Gastroesophageal sphincter (tissue), 4 donors: ENCODE measurements around the gene MYO9A. TPM values are rescaled to one million over a fixed set of nuclear protein-coding genes. Genes with fewer than 3 reads are reported as not detected.

Source experiments
- ATAC-seq: fragments of 150-250 bp; one replicate; pipeline ENCODE4 v1.9.1; 2016; ENCODE audit warnings: mild to moderate bottlenecking, moderate library complexity
- H3K27ac ChIP-seq, 4 donors: fragments of 200-600 bp; sonication (generic) in 3 of 4; 1 replicate in 3 of 4; 2 replicates in 1 of 4; pipeline ENCODE4 v1.5.1; 2016 to 2019
- H3K27me3 ChIP-seq: fragments of 200-600 bp; sonication (generic); one replicate; pipeline ENCODE4 v1.5.1; 2019
- H3K36me3 ChIP-seq, 2 donors: fragments of 200-600 bp; sonication (generic); one replicate each; pipeline ENCODE4 v1.5.1; 2019; ENCODE audit warnings: control low read depth in 1 of 2
- H3K4me1 ChIP-seq, 3 donors: fragments of 200-600 bp; sonication (generic); 1 replicate in 2 of 3; 2 replicates in 1 of 3; pipeline ENCODE4 v1.5.1; 2016 to 2019; ENCODE audit warnings: control low read depth in 2 of 3
- H3K4me3 ChIP-seq, 2 donors: fragments of 200-600 bp; sonication (generic); one replicate each; pipeline ENCODE4 v1.5.1; 2019; ENCODE audit warnings: mild to moderate bottlenecking in 1 of 2, moderate library complexity in 1 of 2
- H3K9me3 ChIP-seq, 3 donors: fragments of 200-600 bp; sonication (generic); one replicate each; pipeline ENCODE4 v1.5.1; 2017 to 2019; ENCODE audit warnings: control low read depth in 2 of 3
- EP300 ChIP-seq: sonication (generic); formaldehyde crosslinking; IDR thresholded peaks from one replicate; pipeline ENCODE4 v1.6.1; 2017; ENCODE audit warnings: antibody characterized with exemption, mild to moderate bottlenecking
- POLR2A ChIP-seq, 2 donors: fragments of 450-650 bp; IDR thresholded peaks; one replicate each; pipeline ENCODE4 v1.6.1; 2017; ENCODE audit warnings: antibody characterized with exemption in 2 of 2, mild to moderate bottlenecking in 2 of 2, moderate library complexity in 1 of 2
- POLR2AphosphoS5 ChIP-seq: sonication (generic); formaldehyde crosslinking; IDR thresholded peaks from one replicate; pipeline ENCODE4 v1.6.1; 2017; ENCODE audit warnings: antibody characterized with exemption
- WGBS, 2 donors: methylation state at CpG; one replicate each; pipeline ENCODE4 v1.1.5; 2018; ENCODE audit warnings: low coverage in 1 of 2; 5-methylcytosine and 5-hydroxymethylcytosine counted together
- total RNA-seq, 4 donors: library from RNA; depleted of rRNA; stranded (reverse); fragments of >200 nt; gene quantifications; one replicate each; pipeline ENCODE4 v1.1.0, GENCODE V29; 2016
- TF ChIP-seq, protein P1 (sequence below), 4 experiments: fragments of 200-600 bp in 2 of 4; fragments of 450-650 bp in 2 of 4; sonication (generic) in 1 of 4; IDR thresholded peaks; one replicate each; pipeline ENCODE4 v1.5.1; 2017 to 2019; ENCODE audit warnings: antibody characterized with exemption in 4 of 4, mild to moderate bottlenecking in 2 of 4, moderate library complexity in 2 of 4

The MYO9A gene
- total RNA-seq, 4 donors from 2014 or later, result 74.5 to 118 (median 108) TPM

DNA sequence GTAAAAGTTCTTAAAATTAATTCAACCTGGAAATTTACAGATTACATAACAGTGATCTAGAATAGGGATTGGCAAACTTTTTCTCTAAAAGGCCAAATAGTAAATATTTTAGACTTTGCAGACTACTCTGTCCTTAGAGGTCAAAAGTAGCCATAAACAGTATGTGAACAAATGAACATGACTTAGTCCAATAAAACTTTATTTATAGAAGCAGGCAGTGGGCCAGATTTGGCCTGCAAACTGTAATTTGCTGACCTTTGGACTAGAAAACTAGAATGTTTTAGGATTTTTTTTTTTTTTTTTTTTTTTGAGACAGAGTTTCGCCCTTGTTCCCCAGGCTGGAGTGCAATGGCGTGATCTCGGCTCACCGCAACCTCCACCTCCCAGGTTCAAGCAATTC, 12.3 kb upstream of the MYO9A start:
- ATAC-seq, result no peak
- Histone ChIP-seq H3K4me3 (no peak overlapping the region), H3K9me3 (no peaks in the 10 kb centered on the region), H3K4me1 (no peaks in the 10 kb centered on the region), H3K27me3 (no peaks in the 10 kb centered on the region), H3K27ac (no peak overlapping the region), H3K36me3 (no peaks in the 10 kb centered on the region)
- 92% methylated on average over 4 of the region's 4 CpGs; no CpG with 5 or more reads in 1 of the 2 donors for WGBS, 2 donors
- TF ChIP-seq, protein P1, sequence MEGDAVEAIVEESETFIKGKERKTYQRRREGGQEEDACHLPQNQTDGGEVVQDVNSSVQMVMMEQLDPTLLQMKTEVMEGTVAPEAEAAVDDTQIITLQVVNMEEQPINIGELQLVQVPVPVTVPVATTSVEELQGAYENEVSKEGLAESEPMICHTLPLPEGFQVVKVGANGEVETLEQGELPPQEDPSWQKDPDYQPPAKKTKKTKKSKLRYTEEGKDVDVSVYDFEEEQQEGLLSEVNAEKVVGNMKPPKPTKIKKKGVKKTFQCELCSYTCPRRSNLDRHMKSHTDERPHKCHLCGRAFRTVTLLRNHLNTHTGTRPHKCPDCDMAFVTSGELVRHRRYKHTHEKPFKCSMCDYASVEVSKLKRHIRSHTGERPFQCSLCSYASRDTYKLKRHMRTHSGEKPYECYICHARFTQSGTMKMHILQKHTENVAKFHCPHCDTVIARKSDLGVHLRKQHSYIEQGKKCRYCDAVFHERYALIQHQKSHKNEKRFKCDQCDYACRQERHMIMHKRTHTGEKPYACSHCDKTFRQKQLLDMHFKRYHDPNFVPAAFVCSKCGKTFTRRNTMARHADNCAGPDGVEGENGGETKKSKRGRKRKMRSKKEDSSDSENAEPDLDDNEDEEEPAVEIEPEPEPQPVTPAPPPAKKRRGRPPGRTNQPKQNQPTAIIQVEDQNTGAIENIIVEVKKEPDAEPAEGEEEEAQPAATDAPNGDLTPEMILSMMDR (IDR thresholded peaks at IDR 0.05), result no peak
- no peak for TF ChIP-seq POLR2AphosphoS5
- TF ChIP-seq EP300, result no peak
- no peak for TF ChIP-seq POLR2A (IDR thresholded peaks at IDR 0.05)

DNA sequence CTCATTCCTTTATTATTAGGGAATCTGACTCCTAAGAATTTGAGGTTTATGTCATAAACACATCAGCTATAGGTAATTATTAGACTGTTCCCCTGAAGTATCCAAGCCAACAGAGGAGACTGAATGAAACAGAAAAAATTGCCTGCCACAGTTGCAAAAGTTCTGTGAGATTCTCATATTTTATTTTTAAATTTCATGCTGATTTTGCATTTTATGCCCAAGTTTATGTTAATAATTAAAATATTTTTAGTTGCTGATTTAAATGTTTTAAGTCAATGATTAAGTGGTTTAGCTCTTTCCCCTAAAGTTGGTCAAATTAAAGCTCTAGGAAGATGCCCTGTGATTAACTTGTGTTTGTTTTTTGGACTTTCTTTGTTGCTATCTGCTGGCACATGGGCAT, 10.4 kb upstream of the MYO9A start:
- H3K27me3 ChIP-seq, result no peaks in the 10 kb centered on the region
- TF ChIP-seq EP300 (no peak), POLR2A (IDR thresholded peaks at IDR 0.05) (no peak), POLR2AphosphoS5 (no peak)
- TF ChIP-seq, protein P1 (IDR thresholded peaks at IDR 0.05), result no peak
- no peak for ATAC-seq
- no peaks in the 10 kb centered on the region for H3K4me1 ChIP-seq
- no peaks in the 10 kb centered on the region for H3K36me3 ChIP-seq
- no peaks in the 10 kb centered on the region for H3K9me3 ChIP-seq
- H3K27ac ChIP-seq, result no peak overlapping the region
- no peak overlapping the region for H3K4me3 ChIP-seq

DNA sequence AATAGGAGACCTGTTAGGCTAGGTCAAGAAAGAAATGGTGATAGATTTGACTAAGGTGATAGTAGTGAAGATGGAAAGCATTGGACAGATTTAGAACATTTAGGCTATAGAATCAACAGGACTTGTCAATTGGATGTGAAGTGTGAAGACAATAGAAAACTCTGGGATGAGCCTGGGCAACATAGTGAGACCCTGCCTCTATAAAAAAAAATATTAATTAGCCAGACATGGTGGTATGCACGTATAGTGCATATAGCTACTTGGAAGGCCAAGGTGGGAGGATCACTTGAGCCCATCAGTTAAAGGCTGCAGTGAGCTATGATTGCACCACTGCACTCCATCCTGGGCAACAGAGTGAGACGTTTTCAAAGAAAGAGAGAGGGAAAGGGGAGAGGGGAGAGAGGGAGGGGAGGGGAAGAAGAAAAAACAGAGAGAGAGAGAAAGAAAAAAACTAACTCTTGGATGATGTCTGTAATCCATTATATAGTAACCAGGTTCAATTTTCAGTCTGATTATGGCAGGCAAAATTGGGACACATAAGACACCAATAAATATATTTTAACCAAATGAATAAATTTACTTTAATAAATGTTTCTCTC, 9.9 kb upstream of the MYO9A start:
- Histone ChIP-seq H3K27ac (no peak overlapping the region), H3K9me3 (no peaks in the 10 kb centered on the region), H3K4me1 (no peaks in the 10 kb centered on the region), H3K4me3 (no peak overlapping the region), H3K27me3 (no peaks in the 10 kb centered on the region), H3K36me3 (no peaks in the 10 kb centered on the region)
- TF ChIP-seq POLR2A (IDR thresholded peaks at IDR 0.05), result no peak
- TF ChIP-seq EP300, result no peak
- TF ChIP-seq, protein P1 (IDR thresholded peaks at IDR 0.05), result no peak
- TF ChIP-seq POLR2AphosphoS5, result no peak
- ATAC-seq, result no peak
- 44 to 69% methylated on average over 2 of the region's 2 CpGs for WGBS, 2 donors

DNA sequence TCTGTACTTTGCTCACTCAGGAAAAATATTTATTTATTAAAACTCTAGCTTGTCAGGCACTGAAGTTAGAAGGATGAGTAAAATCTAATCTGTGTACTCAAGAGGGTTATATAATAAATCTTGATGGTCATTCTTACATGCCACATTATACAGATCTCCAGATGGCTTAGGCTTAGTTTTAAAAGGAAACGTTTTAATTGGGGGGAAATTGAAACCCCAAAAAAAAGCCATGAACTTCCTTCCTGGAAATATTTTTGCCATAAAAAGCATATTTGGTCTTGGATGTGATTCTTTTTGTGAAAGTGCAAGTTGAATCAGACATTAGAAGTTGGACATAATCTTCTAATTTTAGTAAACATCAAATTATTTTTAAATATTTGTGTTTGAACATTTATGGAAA, 6.3 kb upstream of the MYO9A start:
- WGBS, 2 donors, result 10 to 22% methylated on average over 1 of the region's 1 CpG
- Histone ChIP-seq H3K36me3 (no peaks in the 10 kb centered on the region), H3K27me3 (no peaks in the 10 kb centered on the region), H3K4me3 (no peak overlapping the region), H3K27ac (no peak overlapping the region), H3K9me3 (no peaks in the 10 kb centered on the region), H3K4me1 (peaks cover 0 to 3% (median 0%) of the 10 kb centered on the region in 3 donors)
- TF ChIP-seq POLR2AphosphoS5, result no peak
- TF ChIP-seq, protein P1 (IDR thresholded peaks at IDR 0.05), result no peak
- no peak for TF ChIP-seq EP300
- no peak for TF ChIP-seq POLR2A (IDR thresholded peaks at IDR 0.05)
- no peak for ATAC-seq

DNA sequence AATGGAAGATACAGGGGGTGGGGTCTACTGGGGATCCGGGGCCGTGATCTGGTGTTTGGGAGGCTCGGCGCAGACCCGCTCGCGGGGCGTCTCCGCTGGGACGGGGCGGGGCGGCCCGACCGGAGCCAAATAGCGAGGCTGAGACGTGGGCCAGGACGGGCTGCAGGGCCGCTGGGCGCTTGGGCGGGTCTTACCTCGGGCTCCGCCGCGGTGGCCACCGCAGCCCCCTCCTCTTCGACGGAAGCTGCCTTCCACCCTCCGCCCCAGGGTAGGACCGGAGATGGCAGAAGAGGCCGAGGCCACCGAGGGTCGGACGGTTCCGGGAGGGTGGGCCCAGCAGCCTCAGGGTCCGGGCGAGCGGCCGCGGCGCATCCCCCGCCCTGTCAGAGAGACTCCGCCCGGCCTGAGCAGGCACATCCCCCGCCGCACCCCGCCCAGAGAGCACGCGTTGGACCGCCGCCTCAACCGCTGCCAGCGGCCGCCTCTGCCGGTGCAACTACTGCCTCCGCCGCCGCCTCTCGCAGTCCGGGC, 399 bp downstream of the MYO9A start:
- H3K4me3 ChIP-seq, result peak overlapping the region; percentile 50 to 72
- peak; percentile 91 for ATAC-seq
- H3K27me3 ChIP-seq, result no peaks in the 10 kb centered on the region
- WGBS, 2 donors, result 0% methylated on average over 2 of the region's 59 CpGs; no CpG with 5 or more reads in 1 of the 2 donors
- peak; percentile 67 to 70 for TF ChIP-seq POLR2A (IDR thresholded peaks at IDR 0.05)
- TF ChIP-seq EP300, result no peak
- no peak for TF ChIP-seq POLR2AphosphoS5
- H3K4me1 ChIP-seq, result peaks cover 0 to 50% (median 11%) of the 10 kb centered on the region in 3 donors
- H3K27ac ChIP-seq, result peak overlapping the region; percentile 64 to 97 (median 93)
- H3K36me3 ChIP-seq, result no peaks in the 10 kb centered on the region
- H3K9me3 ChIP-seq, result no peaks in the 10 kb centered on the region
